HL-60 (cell line): ENCODE data around the gene ADARB1.

Experiments used
- CTCF ChIP-seq: IDR thresholded peaks from one replicate; pipeline ENCODE4 v1.5.1; 2011; ENCODE audit warnings: low read length, control low read depth, inconsistent platforms; ENCODE audit not compliant: insufficient read depth
- REST ChIP-seq: IDR thresholded peaks from 2 replicates; pipeline ENCODE4 v1.6.1; 2012; ENCODE audit warnings: low read depth; ENCODE audit not compliant: insufficient replicate concordance

GRCh38 chr21:45143855-45144254 lies 69.5 kb downstream of the ADARB1 start:
- TF ChIP-seq CTCF (no peak), REST (no peak)
